ENCODE results near the gene PLPPR1.

- TF ChIP-seq, protein P1, sequence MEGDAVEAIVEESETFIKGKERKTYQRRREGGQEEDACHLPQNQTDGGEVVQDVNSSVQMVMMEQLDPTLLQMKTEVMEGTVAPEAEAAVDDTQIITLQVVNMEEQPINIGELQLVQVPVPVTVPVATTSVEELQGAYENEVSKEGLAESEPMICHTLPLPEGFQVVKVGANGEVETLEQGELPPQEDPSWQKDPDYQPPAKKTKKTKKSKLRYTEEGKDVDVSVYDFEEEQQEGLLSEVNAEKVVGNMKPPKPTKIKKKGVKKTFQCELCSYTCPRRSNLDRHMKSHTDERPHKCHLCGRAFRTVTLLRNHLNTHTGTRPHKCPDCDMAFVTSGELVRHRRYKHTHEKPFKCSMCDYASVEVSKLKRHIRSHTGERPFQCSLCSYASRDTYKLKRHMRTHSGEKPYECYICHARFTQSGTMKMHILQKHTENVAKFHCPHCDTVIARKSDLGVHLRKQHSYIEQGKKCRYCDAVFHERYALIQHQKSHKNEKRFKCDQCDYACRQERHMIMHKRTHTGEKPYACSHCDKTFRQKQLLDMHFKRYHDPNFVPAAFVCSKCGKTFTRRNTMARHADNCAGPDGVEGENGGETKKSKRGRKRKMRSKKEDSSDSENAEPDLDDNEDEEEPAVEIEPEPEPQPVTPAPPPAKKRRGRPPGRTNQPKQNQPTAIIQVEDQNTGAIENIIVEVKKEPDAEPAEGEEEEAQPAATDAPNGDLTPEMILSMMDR (IDR thresholded peaks at IDR 0.05): no peak
- TF ChIP-seq POLR2A (IDR thresholded peaks at IDR 0.05): no peak
These were observed 338.8 kb downstream of the PLPPR1 start for GRCh38 chr9:101367323-101367722.
